SK-N-SH treated with all-trans-retinoic acid at 6 μM for 48 hours (cell line): ENCODE results near the gene FBXW12.

Experiments used
- ATAC-seq: fragments of 200-7000 bp; cut with Tn5 transposase; 3 replicates; pipeline ENCODE4 v1.9.1; 2020; ENCODE audit warnings: mild to moderate bottlenecking, moderate library complexity
- BACH2 ChIP-seq: fragments of 250-450 bp; sonication (Bioruptor Pico); IDR thresholded peaks from 2 replicates; pipeline ENCODE4 v1.9.0; 2021; ENCODE audit warnings: mild to moderate bottlenecking, borderline replicate concordance
- CSDC2 ChIP-seq: fragments of 250-450 bp; sonication (Bioruptor Pico); IDR thresholded peaks from 2 replicates; pipeline ENCODE4 v1.5.0; 2020; ENCODE audit warnings: mild to moderate bottlenecking, moderate library complexity
- ISL1 ChIP-seq: fragments of 250-450 bp; sonication (Bioruptor Pico); IDR thresholded peaks from 2 replicates; pipeline ENCODE4 v2.1.2; 2022; ENCODE audit warnings: mild to moderate bottlenecking, moderate library complexity
- RARB ChIP-seq: fragments of 250-450 bp; sonication (Bioruptor Pico); IDR thresholded peaks from 2 replicates; pipeline ENCODE4 v1.8.0; 2021; ENCODE audit warnings: mild to moderate bottlenecking, moderate library complexity
- SNAI2 ChIP-seq: fragments of 250-450 bp; sonication (Bioruptor Pico); IDR thresholded peaks from 2 replicates; pipeline ENCODE4 v1.5.0; 2020; ENCODE audit warnings: mild to moderate bottlenecking, moderate library complexity
- TCF4 ChIP-seq: fragments of 250-450 bp; sonication (Bioruptor Pico); IDR thresholded peaks from 2 replicates; pipeline ENCODE4 v1.8.0; 2021; ENCODE audit warnings: mild to moderate bottlenecking, moderate library complexity, borderline replicate concordance
- TOX ChIP-seq: fragments of 250-450 bp; sonication (Bioruptor Pico); IDR thresholded peaks from 2 replicates; pipeline ENCODE4 v1.8.0; 2021; ENCODE audit warnings: mild to moderate bottlenecking, moderate library complexity, borderline replicate concordance
- ZC3H10 ChIP-seq: fragments of 250-450 bp; sonication (Bioruptor Pico); IDR thresholded peaks from 2 replicates; pipeline ENCODE4 v1.5.1; 2021; ENCODE audit warnings: mild to moderate bottlenecking, moderate library complexity
- ZFP30 ChIP-seq: fragments of 450-650 bp; formaldehyde crosslinking; IDR thresholded peaks from 2 replicates; pipeline ENCODE4 v1.5.0; 2022; ENCODE audit warnings: mild to moderate bottlenecking, moderate library complexity
- ZNF565 ChIP-seq: fragments of 450-650 bp; formaldehyde crosslinking; conservative IDR thresholded peaks from 2 replicates; pipeline ENCODE4 v1.5.0; 2020; ENCODE audit warnings: low read depth, mild to moderate bottlenecking, moderate library complexity
- ZNF70 ChIP-seq: fragments of 450-650 bp; formaldehyde crosslinking; IDR thresholded peaks from 2 replicates; pipeline ENCODE4 v1.5.0; 2020; ENCODE audit warnings: mild to moderate bottlenecking, moderate library complexity
- ZNF8 ChIP-seq: fragments of 450-650 bp; formaldehyde crosslinking; IDR thresholded peaks from 2 replicates; pipeline ENCODE4 v1.5.0; 2020; ENCODE audit warnings: mild to moderate bottlenecking, moderate library complexity
- TF ChIP-seq, protein P1 (sequence below): fragments of 250-450 bp; sonication (Bioruptor Pico); IDR thresholded peaks from 2 replicates; pipeline ENCODE4 v1.8.0; 2021; ENCODE audit warnings: low read depth, mild to moderate bottlenecking, moderate library complexity, borderline replicate concordance
- TF ChIP-seq, protein P2 (sequence below): fragments of 250-450 bp; sonication (Bioruptor Pico); IDR thresholded peaks from 2 replicates; pipeline ENCODE4 v1.5.0; 2020; ENCODE audit warnings: mild to moderate bottlenecking, moderate library complexity
- TF ChIP-seq, protein P3 (sequence below): fragments of 250-450 bp; sonication (Bioruptor Pico); IDR thresholded peaks from 2 replicates; pipeline ENCODE4 v1.8.0; 2020; ENCODE audit warnings: mild to moderate bottlenecking, moderate library complexity, borderline replicate concordance

Gene FBXW12

DNA sequence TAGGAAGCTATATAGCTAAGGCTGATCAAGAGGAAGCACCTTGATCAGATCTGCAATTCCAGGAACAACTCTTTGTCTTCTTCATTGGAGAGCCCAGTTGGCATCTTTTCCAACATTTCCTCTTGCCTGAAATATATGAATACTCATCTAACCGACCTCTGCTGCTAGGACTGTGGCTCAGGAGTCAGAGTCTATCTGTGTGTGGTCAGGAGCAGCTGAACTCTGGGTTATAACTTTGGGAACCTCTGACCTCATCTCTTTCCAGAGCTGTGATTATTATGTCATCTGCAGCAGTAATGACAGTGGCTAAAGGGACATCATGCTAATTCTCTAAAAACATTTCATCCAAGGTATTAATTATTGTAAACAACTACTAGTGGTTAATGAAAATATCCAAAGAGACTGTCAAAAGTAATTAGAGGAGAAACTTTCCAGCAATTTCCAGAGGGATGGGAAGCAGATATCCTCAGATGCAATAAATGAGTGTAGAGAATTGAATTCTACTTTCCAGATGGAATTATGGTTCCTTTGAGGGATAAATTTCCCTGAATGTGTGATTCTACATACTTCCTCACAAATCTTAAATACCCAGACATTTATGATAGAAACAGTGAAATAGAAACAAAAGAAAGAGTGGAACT lies 27.0 kb upstream of the FBXW12 start:
- peak; percentile 68 for ATAC-seq
- TF ChIP-seq, protein P1, sequence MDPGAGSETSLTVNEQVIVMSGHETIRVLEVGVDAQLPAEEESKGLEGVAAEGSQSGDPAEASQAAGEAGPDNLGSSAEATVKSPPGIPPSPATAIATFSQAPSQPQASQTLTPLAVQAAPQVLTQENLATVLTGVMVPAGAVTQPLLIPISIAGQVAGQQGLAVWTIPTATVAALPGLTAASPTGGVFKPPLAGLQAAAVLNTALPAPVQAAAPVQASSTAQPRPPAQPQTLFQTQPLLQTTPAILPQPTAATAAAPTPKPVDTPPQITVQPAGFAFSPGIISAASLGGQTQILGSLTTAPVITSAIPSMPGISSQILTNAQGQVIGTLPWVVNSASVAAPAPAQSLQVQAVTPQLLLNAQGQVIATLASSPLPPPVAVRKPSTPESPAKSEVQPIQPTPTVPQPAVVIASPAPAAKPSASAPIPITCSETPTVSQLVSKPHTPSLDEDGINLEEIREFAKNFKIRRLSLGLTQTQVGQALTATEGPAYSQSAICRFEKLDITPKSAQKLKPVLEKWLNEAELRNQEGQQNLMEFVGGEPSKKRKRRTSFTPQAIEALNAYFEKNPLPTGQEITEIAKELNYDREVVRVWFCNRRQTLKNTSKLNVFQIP (CRISPR knock-in tag), result no peak
- TF ChIP-seq TCF4 (CRISPR knock-in tag), result peak; percentile 90
- no peak for TF ChIP-seq BACH2 (CRISPR knock-in tag)
- TF ChIP-seq ISL1 (CRISPR knock-in tag), result peak; percentile 73
- TF ChIP-seq RARB (CRISPR knock-in tag), result no peak
- TF ChIP-seq ZNF8 (CRISPR knock-in tag), result 0 out of 2 replicates have a peak, but pooled peaks have one; percentile 5
- TF ChIP-seq ZFP30 (CRISPR knock-in tag), result 0 out of 2 replicates have a peak, but pooled peaks have one; percentile 16
- TF ChIP-seq, protein P2, sequence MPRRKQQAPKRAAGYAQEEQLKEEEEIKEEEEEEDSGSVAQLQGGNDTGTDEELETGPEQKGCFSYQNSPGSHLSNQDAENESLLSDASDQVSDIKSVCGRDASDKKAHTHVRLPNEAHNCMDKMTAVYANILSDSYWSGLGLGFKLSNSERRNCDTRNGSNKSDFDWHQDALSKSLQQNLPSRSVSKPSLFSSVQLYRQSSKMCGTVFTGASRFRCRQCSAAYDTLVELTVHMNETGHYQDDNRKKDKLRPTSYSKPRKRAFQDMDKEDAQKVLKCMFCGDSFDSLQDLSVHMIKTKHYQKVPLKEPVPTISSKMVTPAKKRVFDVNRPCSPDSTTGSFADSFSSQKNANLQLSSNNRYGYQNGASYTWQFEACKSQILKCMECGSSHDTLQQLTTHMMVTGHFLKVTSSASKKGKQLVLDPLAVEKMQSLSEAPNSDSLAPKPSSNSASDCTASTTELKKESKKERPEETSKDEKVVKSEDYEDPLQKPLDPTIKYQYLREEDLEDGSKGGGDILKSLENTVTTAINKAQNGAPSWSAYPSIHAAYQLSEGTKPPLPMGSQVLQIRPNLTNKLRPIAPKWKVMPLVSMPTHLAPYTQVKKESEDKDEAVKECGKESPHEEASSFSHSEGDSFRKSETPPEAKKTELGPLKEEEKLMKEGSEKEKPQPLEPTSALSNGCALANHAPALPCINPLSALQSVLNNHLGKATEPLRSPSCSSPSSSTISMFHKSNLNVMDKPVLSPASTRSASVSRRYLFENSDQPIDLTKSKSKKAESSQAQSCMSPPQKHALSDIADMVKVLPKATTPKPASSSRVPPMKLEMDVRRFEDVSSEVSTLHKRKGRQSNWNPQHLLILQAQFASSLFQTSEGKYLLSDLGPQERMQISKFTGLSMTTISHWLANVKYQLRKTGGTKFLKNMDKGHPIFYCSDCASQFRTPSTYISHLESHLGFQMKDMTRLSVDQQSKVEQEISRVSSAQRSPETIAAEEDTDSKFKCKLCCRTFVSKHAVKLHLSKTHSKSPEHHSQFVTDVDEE (CRISPR knock-in tag), result peak; percentile 64; the same call in 1 of the 2 replicates
- TF ChIP-seq SNAI2 (CRISPR knock-in tag), result 0 out of 2 replicates have a peak, but pooled peaks have one; percentile 6
- TF ChIP-seq, all 23 proteins: peak for 6

DNA sequence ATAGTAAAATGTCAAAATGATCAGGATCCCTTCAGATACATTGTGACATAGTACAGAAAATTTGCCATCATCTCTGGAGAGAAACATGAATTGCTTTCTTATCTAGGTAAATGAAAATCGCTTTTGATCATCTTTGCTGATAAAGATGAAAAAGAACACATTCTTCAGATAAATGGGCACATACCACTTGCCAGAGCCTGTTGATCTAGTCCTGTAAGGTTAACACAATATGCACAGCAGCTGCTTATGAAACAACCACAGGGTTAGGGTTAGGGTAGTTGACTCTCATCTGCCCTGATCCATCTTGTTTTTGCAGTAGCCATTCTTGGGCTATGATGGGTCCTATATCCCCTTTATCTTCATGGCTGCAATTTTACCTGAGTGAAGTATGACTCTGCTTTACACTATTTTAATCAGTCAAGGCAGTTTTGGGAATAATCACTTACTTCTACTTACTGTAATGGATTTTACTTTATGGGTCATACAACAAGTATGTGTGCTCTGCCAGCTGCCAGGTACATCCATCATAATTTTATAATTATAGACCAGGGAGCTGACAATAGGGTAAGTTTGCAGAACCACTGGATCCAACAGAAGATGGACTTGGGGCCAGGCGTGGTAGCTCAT lies 26.0 kb upstream of the FBXW12 start:
- TF ChIP-seq ZC3H10 (0 out of 2 replicates have a peak, but pooled peaks have one; percentile 44), ZNF565 (CRISPR knock-in tag) (no peak), ISL1 (CRISPR knock-in tag) (peak; percentile 86), TCF4 (CRISPR knock-in tag) (peak; percentile 42; the same call in 1 of the 2 replicates)

DNA sequence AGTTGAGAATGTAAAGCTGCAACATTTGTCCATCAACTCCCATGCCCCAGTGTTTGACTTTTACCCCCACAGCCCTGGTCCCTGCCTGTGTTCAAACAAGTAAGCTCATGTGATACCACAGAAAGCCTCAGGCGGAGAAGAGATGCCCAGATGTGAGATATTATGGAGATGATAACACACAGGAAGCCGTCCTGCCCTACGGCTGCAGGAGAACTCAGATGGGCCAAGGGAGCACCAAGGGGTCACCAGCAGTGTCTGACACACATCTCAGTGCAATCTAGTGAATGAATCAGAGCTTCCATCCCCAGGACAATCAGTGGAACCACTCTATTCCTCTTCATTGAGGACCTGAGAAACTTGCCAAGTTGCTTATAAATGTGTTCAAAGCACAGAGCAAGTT lies 24.5 kb upstream of the FBXW12 start:
- no peak; the same call in 2 of the 3 replicates for ATAC-seq
- TF ChIP-seq, protein P2 (CRISPR knock-in tag), result peak; percentile 80; the same call in 1 of the 2 replicates
- TF ChIP-seq TCF4 (CRISPR knock-in tag) (peak; percentile 72; the same call in 1 of the 2 replicates), ZC3H10 (no peak)

More for the DNA sequence above, 26.0 kb upstream of the FBXW12 start:
- peak; percentile 56 for ATAC-seq

DNA sequence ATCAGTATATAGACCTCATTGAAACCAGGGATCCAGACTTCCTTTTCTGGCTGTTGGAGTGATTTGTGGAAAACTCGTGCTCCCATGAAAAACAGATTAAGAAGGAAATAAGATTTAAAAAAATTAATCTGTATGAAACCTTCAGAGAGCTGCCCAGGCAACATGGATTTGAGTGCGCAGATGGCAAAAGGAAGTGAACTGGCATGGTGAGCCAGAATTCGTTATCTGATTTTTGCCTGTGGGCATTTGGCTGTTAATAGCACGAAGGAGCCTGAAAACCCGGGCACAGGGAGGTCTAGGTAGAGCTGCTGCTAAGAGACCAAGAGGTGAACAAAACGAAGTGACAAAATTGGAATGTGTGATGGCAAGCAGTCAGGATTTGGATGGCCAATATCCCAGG lies 19.5 kb upstream of the FBXW12 start:
- ATAC-seq, result peak; percentile 31; the same call in 1 of the 3 replicates
- TF ChIP-seq TCF4 (CRISPR knock-in tag), result peak; percentile 81
- no peak for TF ChIP-seq ZC3H10
- TF ChIP-seq, protein P2 (CRISPR knock-in tag), result peak; percentile 51; the same call in 1 of the 2 replicates

DNA sequence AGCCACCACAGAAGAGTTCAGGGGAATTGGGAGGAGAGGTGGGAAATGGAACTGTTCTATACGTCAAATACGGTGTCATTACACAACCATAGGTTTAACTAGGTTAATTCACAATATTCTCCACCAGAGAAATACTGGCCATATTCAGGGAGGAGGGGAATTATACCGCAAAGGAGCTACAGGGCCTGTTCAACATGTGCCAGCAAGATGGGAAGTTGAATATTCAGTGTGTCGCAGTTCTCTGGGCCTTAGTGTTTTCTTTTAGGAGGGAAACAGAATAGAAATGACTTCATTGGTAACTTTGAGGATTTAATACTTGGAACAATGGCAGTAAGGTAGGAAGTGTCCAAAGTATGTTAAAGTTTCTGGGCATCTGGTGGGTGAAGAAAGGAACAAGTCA lies 18.0 kb upstream of the FBXW12 start:
- ATAC-seq, result no peak
- TF ChIP-seq SNAI2 (CRISPR knock-in tag), result no peak
- no peak for TF ChIP-seq TOX (CRISPR knock-in tag)
- TF ChIP-seq ZFP30 (CRISPR knock-in tag), result no peak
- TF ChIP-seq, protein P2 (CRISPR knock-in tag), result no peak
- TF ChIP-seq, protein P3, sequence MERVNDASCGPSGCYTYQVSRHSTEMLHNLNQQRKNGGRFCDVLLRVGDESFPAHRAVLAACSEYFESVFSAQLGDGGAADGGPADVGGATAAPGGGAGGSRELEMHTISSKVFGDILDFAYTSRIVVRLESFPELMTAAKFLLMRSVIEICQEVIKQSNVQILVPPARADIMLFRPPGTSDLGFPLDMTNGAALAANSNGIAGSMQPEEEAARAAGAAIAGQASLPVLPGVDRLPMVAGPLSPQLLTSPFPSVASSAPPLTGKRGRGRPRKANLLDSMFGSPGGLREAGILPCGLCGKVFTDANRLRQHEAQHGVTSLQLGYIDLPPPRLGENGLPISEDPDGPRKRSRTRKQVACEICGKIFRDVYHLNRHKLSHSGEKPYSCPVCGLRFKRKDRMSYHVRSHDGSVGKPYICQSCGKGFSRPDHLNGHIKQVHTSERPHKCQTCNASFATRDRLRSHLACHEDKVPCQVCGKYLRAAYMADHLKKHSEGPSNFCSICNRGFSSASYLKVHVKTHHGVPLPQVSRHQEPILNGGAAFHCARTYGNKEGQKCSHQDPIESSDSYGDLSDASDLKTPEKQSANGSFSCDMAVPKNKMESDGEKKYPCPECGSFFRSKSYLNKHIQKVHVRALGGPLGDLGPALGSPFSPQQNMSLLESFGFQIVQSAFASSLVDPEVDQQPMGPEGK, result no peak
- TF ChIP-seq TCF4 (CRISPR knock-in tag), result no peak
- TF ChIP-seq ZNF70 (CRISPR knock-in tag), result no peak
- no peak for TF ChIP-seq CSDC2 (CRISPR knock-in tag)
